Stomach (tissue), 4 donors: Measurements from ENCODE around the gene CCDC179.

Source experiments
- CTCF ChIP-seq, 7 experiments: fragments of 450-650 bp in 4 of 7; fragments of 200-600 bp in 3 of 7; sonication (generic) in 3 of 7; IDR thresholded peaks; one replicate each; pipeline ENCODE4 v1.5.1; 2016 to 2019; ENCODE audit warnings: antibody characterized with exemption in 7 of 7, control low read depth in 2 of 7, mild to moderate bottlenecking in 1 of 7
- EP300 ChIP-seq: sonication (generic); formaldehyde crosslinking; IDR thresholded peaks from one replicate; pipeline ENCODE4 v1.6.1; 2017; ENCODE audit warnings: antibody characterized with exemption
- POLR2A ChIP-seq, 4 donors: fragments of 450-650 bp; IDR thresholded peaks; one replicate each; pipeline ENCODE4 v1.6.1; 2016; ENCODE audit warnings: antibody characterized with exemption in 4 of 4, control low read depth in 2 of 4, mild to moderate bottlenecking in 1 of 4, moderate library complexity in 1 of 4
- POLR2AphosphoS5 ChIP-seq, 3 donors: sonication (generic); formaldehyde crosslinking; IDR thresholded peaks; one replicate each; pipeline ENCODE4 v1.6.1; 2016; ENCODE audit warnings: antibody characterized with exemption in 3 of 3

- TF ChIP-seq CTCF (IDR thresholded peaks at IDR 0.05) (no peak), EP300 (no peak), POLR2A (IDR thresholded peaks at IDR 0.05) (no peak), POLR2AphosphoS5 (IDR thresholded peaks at IDR 0.05) (no peak)
Observed at GRCh38 chr11:22878604-22879003, 18.3 kb upstream of the CCDC179 start.
